GM12873 (cell line): Measurements from ENCODE around the gene ZC3H7B.

ENCODE experiments used
- CTCF ChIP-seq: IDR thresholded peaks from 2 replicates; pipeline ENCODE4 v1.5.1; 2012; ENCODE audit warnings: low read depth, mild to moderate bottlenecking, moderate library complexity, low read length, control low read depth; ENCODE audit not compliant: insufficient read depth; ENCODE audit errors: missing control alignments

Gene ZC3H7B

GRCh38 chr22:41301085-41302020, at the start of gene ZC3H7B:
Gene ZC3H7B, plus strand, starts transcription at chr22:41301525. Its CDS starts 19,136 bp downstream, at chr22:41320661.
- peak; percentile 63 for TF ChIP-seq CTCF

GRCh38 chr22:41252365-41252764, 49.0 kb upstream of the ZC3H7B start:
- TF ChIP-seq CTCF = no peak

- TF ChIP-seq CTCF = no peak
These were observed 47.1 kb upstream of the ZC3H7B start for GRCh38 chr22:41254230-41254629.

- no peak for TF ChIP-seq CTCF
These were observed 44.8 kb upstream of the ZC3H7B start for GRCh38 chr22:41256254-41257253.

- TF ChIP-seq CTCF = no peak
These were observed 43.6 kb upstream of the ZC3H7B start for GRCh38 chr22:41257696-41258095.

GRCh38 chr22:41260871-41261270, 40.5 kb upstream of the ZC3H7B start:
- no peak for TF ChIP-seq CTCF
